ENCODE data around the gene SEC61G.

GRCh38 chr7:54774785-54775740 is 16.1 kb upstream of the SEC61G start:
- no peak for TF ChIP-seq POLR2A (IDR thresholded peaks at IDR 0.05)
- TF ChIP-seq, protein P1, sequence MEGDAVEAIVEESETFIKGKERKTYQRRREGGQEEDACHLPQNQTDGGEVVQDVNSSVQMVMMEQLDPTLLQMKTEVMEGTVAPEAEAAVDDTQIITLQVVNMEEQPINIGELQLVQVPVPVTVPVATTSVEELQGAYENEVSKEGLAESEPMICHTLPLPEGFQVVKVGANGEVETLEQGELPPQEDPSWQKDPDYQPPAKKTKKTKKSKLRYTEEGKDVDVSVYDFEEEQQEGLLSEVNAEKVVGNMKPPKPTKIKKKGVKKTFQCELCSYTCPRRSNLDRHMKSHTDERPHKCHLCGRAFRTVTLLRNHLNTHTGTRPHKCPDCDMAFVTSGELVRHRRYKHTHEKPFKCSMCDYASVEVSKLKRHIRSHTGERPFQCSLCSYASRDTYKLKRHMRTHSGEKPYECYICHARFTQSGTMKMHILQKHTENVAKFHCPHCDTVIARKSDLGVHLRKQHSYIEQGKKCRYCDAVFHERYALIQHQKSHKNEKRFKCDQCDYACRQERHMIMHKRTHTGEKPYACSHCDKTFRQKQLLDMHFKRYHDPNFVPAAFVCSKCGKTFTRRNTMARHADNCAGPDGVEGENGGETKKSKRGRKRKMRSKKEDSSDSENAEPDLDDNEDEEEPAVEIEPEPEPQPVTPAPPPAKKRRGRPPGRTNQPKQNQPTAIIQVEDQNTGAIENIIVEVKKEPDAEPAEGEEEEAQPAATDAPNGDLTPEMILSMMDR (IDR thresholded peaks at IDR 0.05), result no peak
